Activated CD8-positive, alpha-beta memory T cell treated with anti-CD3 and anti-CD28 coated beads for 48 hours (primary cell): ENCODE data around the gene BCKDHA.

Source experiments
- DNase-seq, 3 experiments: peaks; one replicate each; pipeline ENCODE4 v3.0.0-alpha.2; 2020; ENCODE audit warnings: low read depth in 2 of 3, low spot score in 2 of 3

BCKDHA gene

GRCh38 chr19:41397086-41398049 lies at the start of gene BCKDHA, which contains the start of gene EXOSC5:
Gene BCKDHA, plus strand, starts transcription at chr19:41397818. Its CDS starts 10 bp downstream, at chr19:41397828.
Gene EXOSC5, minus strand, starts transcription at chr19:41397359. Its CDS starts 31 bp downstream, at chr19:41397328.
- DNase-seq = peak; percentile 90 to 97 (median 91)

GRCh38 chr19:41350735-41351338 lies 46.8 kb upstream of the BCKDHA start:
- DNase-seq = no peak

- DNase-seq = peak; percentile 53 to 77 (median 77)
Observed at GRCh38 chr19:41351339-41352245, 46.0 kb upstream of the BCKDHA start.

- no peak for DNase-seq
Observed at GRCh38 chr19:41352279-41352608, 45.4 kb upstream of the BCKDHA start.

- peak in 2 of 3 experiments; percentile 53 to 58 for DNase-seq
Observed at GRCh38 chr19:41352609-41353465, 44.8 kb upstream of the BCKDHA start.

- peak; percentile 82 to 91 (median 83) for DNase-seq
Observed at GRCh38 chr19:41353466-41354342, 43.9 kb upstream of the BCKDHA start, which contains the start of gene TGFB1. Gene TGFB1, minus strand, starts transcription at chr19:41353922. Its CDS starts 878 bp downstream, at chr19:41353044.

GRCh38 chr19:41354343-41354953 lies 43.2 kb upstream of the BCKDHA start:
- DNase-seq = no peak

GRCh38 chr19:41355035-41355434 lies 42.6 kb upstream of the BCKDHA start:
- DNase-seq = no peak

- no peak for DNase-seq
Observed at GRCh38 chr19:41355802-41356201, 41.8 kb upstream of the BCKDHA start.

GRCh38 chr19:41356984-41357739 lies 40.5 kb upstream of the BCKDHA start:
- no peak for DNase-seq

- no peak for DNase-seq
Observed at GRCh38 chr19:41357746-41358145, 39.9 kb upstream of the BCKDHA start.

GRCh38 chr19:41359741-41360140 lies 37.9 kb upstream of the BCKDHA start:
- DNase-seq = no peak

GRCh38 chr19:41362143-41362847 lies 35.3 kb upstream of the BCKDHA start:
- no peak for DNase-seq

- DNase-seq = no peak
Observed at GRCh38 chr19:41363371-41363752, 34.3 kb upstream of the BCKDHA start.

GRCh38 chr19:41363753-41364523 lies 33.7 kb upstream of the BCKDHA start, which contains the start of gene B9D2:
Gene B9D2, minus strand, starts transcription at chr19:41364149. Its CDS starts 630 bp downstream, at chr19:41363519.
- peak; percentile 87 to 88 (median 88) for DNase-seq
